Body of pancreas (tissue), 4 donors: ENCODE measurements around the gene LAMC2. TPM values are rescaled to one million over a fixed set of nuclear protein-coding genes. Genes with fewer than 3 reads are reported as not detected.

Source experiments
- ATAC-seq: fragments of 150-250 bp; one replicate; pipeline ENCODE4 v1.9.1; 2016
- DNase-seq, 4 donors: peaks; one replicate each; pipeline ENCODE4 v3.0.0-alpha.2; 2019
- H3K27ac ChIP-seq, 4 donors: fragments of 200-600 bp; sonication (generic); 1 replicate in 3 of 4; 2 replicates in 1 of 4; pipeline versions ENCODE4 v1.5.1 to v1.6.1; 2016 to 2019; ENCODE audit warnings: mild to moderate bottlenecking in 1 of 4, mixed read lengths in 1 of 4, moderate library complexity in 1 of 4
- H3K27me3 ChIP-seq, 2 donors: fragments of 200-600 bp; sonication (generic); one replicate each; pipeline ENCODE4 v1.6.0; 2016; ENCODE audit warnings: mild to moderate bottlenecking in 1 of 2
- H3K36me3 ChIP-seq, 2 donors: fragments of 200-600 bp; sonication (generic); replicated peaks in 1 of 2; 2 replicates each; pipeline ENCODE4 v1.5.1; 2016; ENCODE audit warnings: low read depth in 2 of 2; ENCODE audit not compliant: insufficient read depth in 1 of 2
- H3K4me1 ChIP-seq: fragments of 200-600 bp; sonication (generic); one replicate; pipeline ENCODE4 v1.6.0; 2016
- H3K4me3 ChIP-seq, 2 donors: fragments of 200-600 bp; sonication (generic); 1 replicate in 1 of 2; 2 replicates in 1 of 2; pipeline ENCODE4 v1.5.1; 2016 to 2019
- H3K9me3 ChIP-seq, 3 donors: fragments of 200-600 bp; sonication (generic); 1 replicate in 2 of 3; 2 replicates in 1 of 3; pipeline ENCODE4 v1.5.1; 2016
- CTCF ChIP-seq, 7 experiments: fragments of 450-650 bp in 4 of 7; fragments of 200-600 bp in 3 of 7; sonication (generic) in 3 of 7; IDR thresholded peaks; one replicate each; pipeline ENCODE4 v1.5.1; 2016 to 2019; ENCODE audit warnings: antibody characterized with exemption in 7 of 7
- POLR2A ChIP-seq, 3 donors: fragments of 450-650 bp; IDR thresholded peaks; one replicate each; pipeline ENCODE4 v1.6.1; 2016; ENCODE audit warnings: antibody characterized with exemption in 3 of 3, mild to moderate bottlenecking in 2 of 3
- WGBS, 2 donors: methylation state at CpG; one replicate each; pipeline ENCODE4 v1.1.5; 2017; 5-methylcytosine and 5-hydroxymethylcytosine counted together
- intact Hi-C: fragments of 100-400 bp; cut with DNase I; formaldehyde crosslinking; loops from one replicate; pipeline ENCODE4 v1.15.1; 2023
- total RNA-seq, 2 donors: library from RNA; depleted of rRNA; stranded (reverse); fragments of >200 nt; gene quantifications; one replicate each; pipeline ENCODE4 v1.1.0, GENCODE V29; 2016

Gene LAMC2
- total RNA-seq, 2 donors from 2014 or later: 3.6 to 6.7 TPM

- no peaks in the 10 kb centered on the region for H3K27me3 ChIP-seq
- intact Hi-C loops: no loop called here
- ATAC-seq (no peak), DNase-seq (no peak)
- no peaks in the 10 kb centered on the region for H3K9me3 ChIP-seq
- H3K4me1 ChIP-seq: no peaks in the 10 kb centered on the region
- no peak overlapping the region for H3K27ac ChIP-seq
- TF ChIP-seq CTCF (IDR thresholded peaks at IDR 0.05) (no peak), POLR2A (IDR thresholded peaks at IDR 0.05) (no peak)
- H3K4me3 ChIP-seq: no peak overlapping the region
- H3K36me3 ChIP-seq: no peaks in the 10 kb centered on the region
- WGBS, 2 donors: 55 to 59% methylated on average over 5 of the region's 5 CpGs
These were observed 76.7 kb downstream of the LAMC2 start for GRCh38 chr1:183262628-183263200.

DNA sequence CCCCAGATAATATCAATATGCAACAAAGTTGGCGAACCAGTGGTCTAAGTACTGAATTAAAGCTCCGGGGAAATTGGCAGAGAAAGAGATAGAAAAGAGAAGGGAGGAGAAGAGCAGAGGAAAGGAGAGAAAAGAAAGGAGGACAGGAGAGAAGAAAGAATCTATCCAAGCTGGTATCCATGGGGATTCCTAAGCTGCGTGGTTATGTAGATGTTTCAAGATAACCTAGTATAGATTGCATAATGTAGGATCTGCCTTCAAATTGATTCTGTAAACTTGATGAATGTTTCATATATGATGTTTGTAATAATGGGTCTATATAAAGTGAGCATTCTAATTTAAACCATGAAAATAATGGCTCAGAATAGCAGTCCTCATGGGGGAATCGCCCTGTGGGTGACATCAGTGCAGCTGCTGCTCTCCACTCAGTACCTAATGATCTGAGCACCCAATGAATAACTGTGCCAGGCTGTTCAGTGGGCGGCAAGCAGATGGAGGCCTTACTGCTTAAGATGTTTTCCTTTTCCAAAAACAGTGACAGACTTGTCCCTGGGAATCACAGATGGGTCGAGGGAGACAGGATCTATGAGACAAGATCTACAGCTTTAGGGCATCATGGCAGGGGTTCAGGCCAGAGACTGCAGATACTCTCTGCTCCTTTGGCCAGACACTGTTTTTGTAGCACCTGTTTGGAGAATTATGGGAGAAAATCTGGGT, 78.0 kb downstream of the LAMC2 start:
- Histone ChIP-seq H3K4me3 (no peak overlapping the region), H3K27me3 (no peaks in the 10 kb centered on the region), H3K4me1 (no peaks in the 10 kb centered on the region), H3K27ac (no peak overlapping the region), H3K9me3 (no peaks in the 10 kb centered on the region), H3K36me3 (no peaks in the 10 kb centered on the region)
- DNase-seq (no peak), ATAC-seq (no peak)
- intact Hi-C loops: no loop called here
- TF ChIP-seq POLR2A (IDR thresholded peaks at IDR 0.05) (no peak), CTCF (IDR thresholded peaks at IDR 0.05) (no peak)
- WGBS, 2 donors: 63 to 67% methylated on average over 6 of the region's 6 CpGs

GRCh38 chr1:183267646-183268431, 81.8 kb downstream of the LAMC2 start:
- WGBS, 2 donors: 57 to 64% methylated on average over 4 to 7 of the region's 7 CpGs
- ATAC-seq (peak; percentile 65), DNase-seq (peak in 1 of 4 donors; percentile 33)
- Histone ChIP-seq H3K27me3 (no peaks in the 10 kb centered on the region), H3K36me3 (no peaks in the 10 kb centered on the region), H3K9me3 (no peaks in the 10 kb centered on the region), H3K4me3 (no peak overlapping the region), H3K4me1 (no peaks in the 10 kb centered on the region), H3K27ac (peak overlapping the region in 1 of 4 donors; percentile 24)
- TF ChIP-seq POLR2A (IDR thresholded peaks at IDR 0.05): no peak
- intact Hi-C loops: no loop called here

GRCh38 chr1:183270541-183271141, 84.6 kb downstream of the LAMC2 start:
- H3K27ac ChIP-seq: no peak overlapping the region
- no peak for ATAC-seq
- H3K4me1 ChIP-seq: no peaks in the 10 kb centered on the region
- H3K27me3 ChIP-seq: no peaks in the 10 kb centered on the region
- DNase-seq: no peak
- no peaks in the 10 kb centered on the region for H3K36me3 ChIP-seq
- no peak overlapping the region for H3K4me3 ChIP-seq
- intact Hi-C loops: no loop called here
- WGBS, 2 donors: 34 to 58% methylated on average over 5 of the region's 5 CpGs
- no peaks in the 10 kb centered on the region for H3K9me3 ChIP-seq
- TF ChIP-seq CTCF (IDR thresholded peaks at IDR 0.05) (no peak), POLR2A (IDR thresholded peaks at IDR 0.05) (no peak)

DNA sequence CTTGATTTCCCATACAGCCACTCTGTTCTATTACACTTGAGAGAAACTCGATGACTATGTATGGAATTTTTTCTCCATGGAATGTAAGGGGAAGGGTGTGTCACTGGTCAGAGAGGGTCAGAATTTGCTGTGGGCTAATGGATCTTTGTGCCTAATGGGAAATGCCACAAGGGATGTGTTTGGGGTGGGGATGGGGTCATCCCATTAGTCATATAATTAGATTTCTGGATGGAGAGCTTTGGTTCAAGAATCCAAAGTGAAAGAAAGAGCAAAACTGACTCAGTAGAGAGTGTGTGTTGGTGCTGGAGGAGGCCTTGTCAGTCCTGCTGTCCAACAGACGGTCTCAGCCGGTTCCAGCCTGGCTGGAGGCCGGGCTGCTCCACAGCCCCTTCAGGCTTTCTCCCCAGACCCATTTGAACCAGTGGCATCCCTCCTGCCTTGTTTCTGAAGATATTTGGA, 86.4 kb downstream of the LAMC2 start:
- Histone ChIP-seq H3K4me1 (no peaks in the 10 kb centered on the region), H3K27me3 (no peaks in the 10 kb centered on the region), H3K9me3 (no peaks in the 10 kb centered on the region), H3K4me3 (no peak overlapping the region), H3K36me3 (no peaks in the 10 kb centered on the region), H3K27ac (no peak overlapping the region)
- intact Hi-C loops: no loop called here
- TF ChIP-seq CTCF (IDR thresholded peaks at IDR 0.05) (no peak), POLR2A (IDR thresholded peaks at IDR 0.05) (no peak)
- DNase-seq (no peak), ATAC-seq (no peak)
- 78 to 82% methylated on average over 4 of the region's 4 CpGs for WGBS, 2 donors
